GM21723 (cell line): ENCODE measurements around the gene COL24A1.

ENCODE experiments used
- ATAC-seq: cut with Tn5 transposase; IDR thresholded peaks from one replicate; pipeline ENCODE4 v1.9.1; 2021; ENCODE audit warnings: mild to moderate bottlenecking, moderate library complexity; ENCODE audit not compliant: unreplicated experiment

The COL24A1 gene

DNA sequence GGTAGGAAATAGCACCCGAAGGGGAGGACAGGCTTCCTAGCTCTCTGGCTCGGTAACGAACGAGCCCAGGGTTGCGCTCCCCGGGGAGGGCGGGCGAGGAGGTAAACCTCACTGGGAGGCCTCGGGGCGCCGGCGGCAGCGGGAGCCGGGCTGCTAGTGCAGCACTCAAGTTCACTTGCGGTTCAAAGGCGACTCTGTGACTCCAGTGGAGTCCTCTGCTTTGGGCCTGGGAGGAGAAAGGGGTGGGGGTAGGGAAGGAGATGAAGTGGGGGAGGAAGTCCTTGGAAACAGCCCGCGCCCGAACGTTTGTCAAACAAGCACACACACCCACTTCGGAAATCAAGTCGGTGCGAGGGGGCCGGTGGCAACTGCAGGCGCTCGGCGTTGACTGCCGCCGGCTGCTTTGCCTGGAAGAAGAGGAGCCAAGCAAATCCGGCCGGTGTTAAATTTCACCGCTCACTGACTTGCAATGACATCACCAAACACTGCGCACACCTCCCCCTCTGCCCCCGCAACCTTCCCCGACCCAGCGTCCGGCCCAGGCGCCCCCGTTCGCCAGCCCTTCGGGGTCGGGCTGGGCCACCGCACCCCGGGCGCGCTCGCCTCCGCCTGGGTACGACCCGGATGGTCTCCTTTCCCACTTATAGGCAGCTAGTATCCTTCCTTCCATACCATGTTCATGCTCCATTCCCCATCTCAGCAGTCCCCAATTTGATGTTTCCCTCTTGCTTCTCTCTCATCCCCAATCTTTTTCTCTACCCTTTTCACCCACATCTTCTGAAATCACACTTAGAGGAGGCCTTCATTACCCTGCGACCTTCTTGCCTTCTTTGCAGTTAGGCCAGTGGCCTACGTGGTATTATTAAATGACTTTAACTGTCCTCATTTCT, at the start of gene COL24A1:
COL24A1 (minus strand) TSS at position 207 of the 890 bp plus-strand sequence. CDS start 376 bp downstream, outside the sequence.
- no peak for ATAC-seq

- no peak for ATAC-seq
Measured at GRCh38 chr1:86205741-86206140, 49.2 kb upstream of the COL24A1 start.

DNA sequence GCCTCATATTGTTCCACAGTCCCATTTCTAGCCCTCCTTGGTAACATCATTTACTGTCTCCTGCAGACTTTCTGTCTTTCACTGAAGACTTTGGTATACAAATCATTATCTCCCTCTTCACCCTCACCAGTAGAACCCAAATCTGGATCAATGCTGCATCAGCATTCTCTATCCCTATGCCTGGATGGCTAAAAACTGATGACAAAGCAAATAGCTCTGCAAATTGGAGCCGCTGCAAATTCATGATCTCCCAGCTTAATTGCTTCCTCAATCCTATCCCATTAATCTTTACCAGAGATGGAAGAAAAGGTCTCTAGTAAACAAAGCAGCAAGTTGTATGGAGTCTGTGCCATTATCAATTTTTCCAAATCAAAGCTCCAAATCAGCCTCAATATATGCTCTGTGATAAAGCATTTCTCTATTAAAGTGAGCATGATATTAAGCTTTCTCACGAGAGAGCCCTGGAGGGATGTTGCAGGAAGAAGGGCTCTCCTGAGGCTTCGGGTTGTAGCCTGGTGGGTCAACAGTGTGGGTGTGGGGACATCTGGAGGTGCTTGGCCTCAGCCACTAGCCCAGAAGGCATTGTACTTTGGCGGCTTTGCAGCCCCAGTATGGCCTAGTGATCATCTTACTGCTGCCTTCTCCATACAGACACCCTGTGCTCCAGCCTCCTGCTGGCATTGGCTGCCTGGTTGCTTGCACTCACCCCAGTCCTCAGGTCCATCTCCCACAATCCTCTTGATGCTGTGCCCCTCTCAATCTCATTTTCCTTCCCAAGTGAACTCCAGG, 46.2 kb upstream of the COL24A1 start:
- ATAC-seq = no peak

DNA sequence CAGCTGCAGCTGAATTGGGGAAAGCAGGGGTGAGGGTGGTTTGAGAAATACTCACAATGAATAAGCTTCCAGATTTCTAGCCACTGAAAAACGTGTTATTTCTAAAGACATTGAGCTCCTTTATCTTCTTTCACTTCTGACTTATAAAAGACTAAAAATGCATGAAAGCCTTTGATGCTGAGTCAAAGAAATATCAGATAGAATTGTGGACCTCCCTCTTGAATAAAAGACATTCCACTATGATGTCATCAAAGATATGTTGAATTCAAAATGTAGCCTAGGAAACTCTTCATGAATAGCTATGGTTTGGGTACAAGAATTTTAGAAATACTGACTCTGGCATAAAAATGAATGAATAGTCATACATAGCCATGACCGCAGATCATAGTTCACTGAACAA, 44.7 kb upstream of the COL24A1 start:
- ATAC-seq = no peak

GRCh38 chr1:86200901-86201300, 44.3 kb upstream of the COL24A1 start:
- ATAC-seq = no peak

GRCh38 chr1:86197206-86197855, 40.8 kb upstream of the COL24A1 start:
- ATAC-seq = no peak

DNA sequence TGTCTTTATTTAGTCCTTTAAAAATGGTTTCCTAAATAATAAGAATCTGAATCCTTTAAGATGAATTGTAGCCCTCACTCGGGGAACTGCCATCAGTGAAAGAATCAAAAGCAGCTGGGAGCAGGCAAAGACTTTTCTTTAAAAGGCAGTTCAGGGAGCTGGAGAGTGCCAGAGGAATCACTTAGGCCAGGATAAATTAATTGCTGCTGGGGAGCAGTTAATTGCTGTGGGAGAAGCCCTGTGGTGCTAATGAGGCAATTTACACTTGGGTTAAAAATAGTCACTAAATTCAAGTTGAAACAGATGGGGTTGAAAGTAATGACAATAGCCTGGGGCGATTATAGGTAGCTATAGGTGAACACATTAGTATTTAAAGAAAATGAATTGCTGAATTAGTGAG, 38.7 kb upstream of the COL24A1 start:
- no peak for ATAC-seq

DNA sequence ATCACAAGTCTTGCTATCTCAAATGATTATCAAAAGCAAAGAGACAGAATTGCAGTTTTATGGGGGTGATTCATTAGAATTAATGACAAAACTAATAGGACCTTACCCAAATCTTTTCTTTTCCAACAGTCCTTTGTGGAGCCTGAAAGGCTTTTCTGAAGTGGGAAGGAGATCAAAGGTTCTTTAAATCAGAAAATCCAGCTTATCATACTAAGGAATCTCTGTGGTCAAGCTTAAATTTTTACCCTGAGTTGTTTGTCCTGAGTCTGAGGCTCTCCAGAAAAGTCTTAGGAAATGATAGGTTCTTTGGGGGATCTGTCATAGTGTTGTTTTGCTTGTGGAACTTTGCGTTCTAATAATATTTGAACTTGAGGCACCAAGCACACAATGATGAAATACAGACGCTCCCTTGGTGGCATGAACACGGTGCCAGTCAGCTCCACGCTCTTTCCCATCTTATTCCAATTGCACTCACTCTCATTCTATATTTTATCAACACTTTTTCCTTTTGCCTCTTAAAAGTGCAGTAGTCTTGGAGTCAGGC, 38.0 kb upstream of the COL24A1 start:
- ATAC-seq = no peak

GRCh38 chr1:86192417-86192816, 35.8 kb upstream of the COL24A1 start:
- ATAC-seq = no peak

DNA sequence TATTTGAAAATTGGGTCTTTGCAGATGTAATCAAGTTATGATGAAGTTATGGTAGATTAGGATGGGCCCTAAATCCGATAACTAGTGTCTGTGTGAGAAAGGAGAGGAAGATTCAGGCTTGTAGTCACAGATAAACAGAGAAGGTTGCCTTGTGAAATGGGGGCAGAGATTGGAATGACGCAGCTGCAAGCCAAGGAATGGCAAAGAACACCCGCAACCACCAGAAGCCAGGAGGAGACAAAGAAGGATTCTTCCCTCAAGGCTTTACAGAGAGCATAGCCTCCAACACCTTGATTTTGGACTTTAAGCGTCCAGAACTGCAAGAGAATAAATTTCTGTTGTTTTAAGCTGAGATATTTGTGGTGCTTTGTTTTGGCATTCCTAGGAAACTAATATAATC, 35.4 kb upstream of the COL24A1 start:
- no peak for ATAC-seq

DNA sequence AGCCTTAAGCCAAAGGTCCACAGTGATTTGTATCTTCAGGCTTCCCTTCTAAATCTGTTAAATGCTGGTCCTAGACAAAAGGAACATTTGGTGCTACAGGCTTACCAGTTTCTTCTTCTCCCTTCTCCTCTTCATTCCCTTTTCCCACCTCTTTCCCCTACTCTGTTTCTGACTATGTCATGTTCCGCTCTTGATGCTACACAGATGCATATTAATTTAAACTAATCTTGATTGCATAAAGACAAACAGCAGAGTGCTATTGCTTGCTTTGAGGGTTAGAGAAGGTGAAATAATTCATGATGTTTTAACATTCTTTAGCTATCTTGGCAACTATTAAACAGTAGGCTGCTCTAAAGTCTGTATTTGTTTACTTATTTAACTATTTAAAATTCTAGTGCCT, 34.3 kb upstream of the COL24A1 start:
- no peak for ATAC-seq

- no peak for ATAC-seq
Measured at GRCh38 chr1:86184426-86184825, 27.9 kb upstream of the COL24A1 start.

- no peak for ATAC-seq
Measured at GRCh38 chr1:86183810-86184209, 27.2 kb upstream of the COL24A1 start.

DNA sequence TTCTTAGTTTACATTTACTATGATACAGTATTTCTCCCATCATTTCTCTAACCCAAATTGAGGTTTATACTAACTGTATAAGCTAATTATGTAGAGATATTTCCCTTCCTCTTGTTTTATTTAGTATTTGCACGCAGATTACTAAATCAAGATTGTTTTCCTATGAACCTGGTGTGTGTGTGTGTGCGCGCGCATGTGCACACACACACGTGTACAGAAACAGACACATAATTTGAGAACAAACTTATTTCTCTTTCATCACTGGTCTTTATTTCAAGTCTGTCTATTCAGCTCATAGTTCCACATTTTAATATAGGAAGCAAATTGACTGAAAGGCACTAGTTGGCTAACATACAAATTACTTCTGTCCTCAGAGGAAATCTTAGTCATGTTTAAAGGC, 19.7 kb upstream of the COL24A1 start:
- ATAC-seq = no peak

DNA sequence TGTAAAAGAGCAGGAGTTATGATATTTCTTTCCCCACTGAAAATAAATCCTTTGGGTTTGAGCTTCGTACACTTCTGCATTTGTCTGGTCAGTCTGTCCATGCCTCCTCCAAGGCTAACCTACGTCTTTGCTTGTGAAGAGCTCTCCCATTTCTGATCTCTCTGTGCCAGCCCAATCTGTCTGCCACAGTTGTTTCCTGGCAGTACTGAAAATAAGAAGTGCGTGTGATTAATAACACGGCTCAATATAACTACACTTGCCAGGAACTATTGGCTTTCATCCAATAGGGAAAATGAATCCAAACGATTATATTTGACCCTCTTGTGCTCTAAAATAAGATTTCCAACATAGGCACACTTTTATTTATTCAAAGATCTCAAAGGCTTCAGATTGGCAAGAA, 19.2 kb upstream of the COL24A1 start:
- no peak for ATAC-seq

DNA sequence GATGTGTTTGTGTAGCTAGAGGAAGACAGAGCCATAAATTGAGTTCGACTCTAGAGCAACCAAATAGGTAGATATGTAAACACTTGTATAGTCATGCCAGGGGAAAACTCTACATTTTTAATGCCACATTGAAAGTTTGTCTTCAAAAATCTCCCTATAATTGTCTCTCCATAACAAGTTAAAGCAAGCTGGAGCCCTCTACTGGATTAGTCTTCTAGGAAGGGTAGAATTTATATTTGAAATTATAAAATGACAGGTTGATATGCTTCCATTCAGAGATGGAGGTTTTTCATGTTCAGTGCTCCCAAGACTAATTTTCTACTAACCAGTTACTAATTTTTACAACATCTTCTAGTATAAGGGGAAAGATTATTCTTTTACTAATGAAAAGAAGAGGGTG, 13.1 kb upstream of the COL24A1 start:
- no peak for ATAC-seq

DNA sequence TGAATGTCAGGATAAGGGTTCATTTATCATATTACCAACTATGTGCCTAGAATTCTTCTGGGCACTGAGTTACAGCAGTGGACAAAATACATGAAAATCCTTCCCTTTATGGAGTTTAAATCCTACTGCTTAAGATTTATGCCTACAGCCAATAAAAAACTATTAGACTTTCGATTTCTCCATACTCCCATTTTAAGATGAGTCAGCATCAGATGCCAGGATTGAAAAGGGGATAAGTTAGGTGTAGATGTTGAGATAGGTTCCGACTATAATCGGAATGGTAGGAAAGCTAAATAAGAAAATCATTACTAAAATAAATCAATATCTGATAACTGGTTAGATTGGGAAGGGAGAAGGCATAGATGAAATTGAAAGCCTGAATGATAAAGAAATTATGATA, 3.2 kb upstream of the COL24A1 start:
- ATAC-seq = no peak

DNA sequence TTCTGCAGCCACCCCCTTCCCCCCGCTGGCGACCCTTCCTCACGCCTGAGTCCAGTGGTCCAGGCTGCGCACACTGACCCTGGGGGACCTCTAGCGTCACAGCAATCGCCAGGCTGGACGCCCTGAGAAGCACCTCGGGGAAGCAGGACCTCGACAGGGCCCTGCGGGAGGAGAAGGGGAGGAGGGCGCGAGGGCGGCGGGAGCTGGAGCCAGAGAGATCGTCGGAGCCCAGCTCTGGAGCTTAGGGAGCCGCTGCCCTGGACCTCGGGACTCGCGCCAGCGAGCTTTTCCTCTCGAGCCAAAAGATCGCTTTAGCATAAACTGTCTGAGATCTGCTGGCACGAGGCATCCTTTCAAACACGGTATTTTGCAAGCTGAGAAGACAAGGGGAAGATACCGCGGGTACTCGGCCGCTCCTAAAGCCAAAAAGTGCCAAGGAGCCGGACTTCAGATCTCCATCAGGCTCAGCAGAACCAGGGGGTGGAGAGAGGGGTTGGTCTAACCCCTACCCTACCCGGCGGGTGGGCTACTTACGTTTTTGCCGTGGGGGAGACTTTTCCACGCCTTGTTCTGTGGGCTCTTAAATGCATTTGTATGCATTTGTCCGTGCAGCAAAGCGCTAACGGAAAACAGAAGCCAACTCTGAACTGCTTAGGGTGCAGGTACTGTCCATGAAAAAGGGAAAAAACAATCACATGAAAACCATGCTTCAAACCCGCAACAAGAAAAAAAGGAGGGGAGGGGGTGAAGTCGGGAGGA, 586 bp downstream of the COL24A1 start:
- ATAC-seq = no peak

- ATAC-seq = no peak
Measured at GRCh38 chr1:86155051-86155806, 1.3 kb downstream of the COL24A1 start.

GRCh38 chr1:86154571-86155050, 2.0 kb downstream of the COL24A1 start:
- no peak for ATAC-seq
